GM12891 (cell line): Measurements from ENCODE around the gene RAB41.
A peak's percentile ranks its signal among the peaks of the same experiment; 100 is the strongest.

Experiments used
- PAX5 ChIP-seq: IDR thresholded peaks from 2 replicates; pipeline ENCODE4 v1.6.1; 2011; ENCODE audit warnings: low read length, moderate library complexity, mild to moderate bottlenecking; ENCODE audit not compliant: insufficient read depth, severe bottlenecking
- POLR2A ChIP-seq: IDR thresholded peaks from 2 replicates; pipeline ENCODE4 v1.6.1; 2011; ENCODE audit warnings: low read depth, low read length, control low read depth
- POLR2AphosphoS5 ChIP-seq: IDR thresholded peaks from 2 replicates; pipeline ENCODE4 v1.6.1; 2011; ENCODE audit warnings: low read depth, low read length, control low read depth
- POU2F2 ChIP-seq: IDR thresholded peaks from 2 replicates; pipeline ENCODE4 v1.6.1; 2011; ENCODE audit warnings: low read depth, mild to moderate bottlenecking, control low read depth, low read length, moderate library complexity
- SPI1 ChIP-seq: IDR thresholded peaks from 2 replicates; pipeline ENCODE4 v1.6.1; 2011; ENCODE audit warnings: low read depth, low read length, control low read depth
- TAF1 ChIP-seq: IDR thresholded peaks from 2 replicates; pipeline ENCODE4 v1.6.1; 2011; ENCODE audit warnings: low read depth, low read length, control low read depth

DNA sequence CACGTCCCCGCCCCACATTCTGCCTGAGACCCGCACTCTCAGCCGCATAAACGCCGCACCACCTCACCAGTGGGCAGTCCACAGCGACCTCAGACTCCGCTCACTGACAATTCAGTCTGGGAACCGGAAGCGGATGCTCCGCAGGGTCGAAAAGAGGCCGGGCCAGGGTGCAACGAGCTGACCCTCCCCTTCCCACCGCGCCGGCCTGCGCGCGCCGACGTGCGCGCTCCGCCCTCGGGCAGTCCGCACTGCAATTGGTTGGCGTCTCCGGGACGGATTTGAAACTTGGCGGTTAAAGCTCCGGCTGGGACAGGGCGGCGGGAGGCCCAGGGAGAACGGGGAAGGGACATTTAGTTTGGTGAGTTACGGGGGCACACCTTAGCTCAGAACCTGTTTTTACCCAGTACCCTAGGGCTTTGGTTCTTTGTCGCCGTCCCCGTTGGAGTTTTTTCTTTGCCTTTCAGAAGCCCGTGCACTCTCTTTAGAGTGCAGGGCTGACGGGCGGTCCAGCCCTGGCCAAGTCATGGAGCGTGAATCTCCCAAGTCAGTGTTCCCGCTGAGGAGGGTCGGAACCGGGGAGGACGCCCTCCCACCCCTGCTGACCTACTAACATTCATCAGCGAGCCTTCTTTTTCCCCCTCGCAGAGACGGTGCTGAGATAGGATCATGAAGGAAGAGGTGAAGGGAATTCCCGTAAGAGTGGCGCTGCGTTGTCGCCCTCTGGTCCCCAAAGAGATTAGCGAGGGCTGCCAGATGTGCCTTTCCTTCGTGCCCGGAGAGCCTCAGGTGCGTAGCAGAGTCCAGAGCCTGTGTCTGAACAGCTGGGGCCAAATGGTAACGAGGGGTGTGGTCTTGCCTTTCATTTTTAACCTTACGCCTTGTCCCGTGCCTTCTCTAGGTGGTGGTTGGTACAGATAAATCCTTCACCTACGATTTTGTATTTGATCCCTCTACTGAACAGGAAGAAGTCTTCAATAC lies 8.1 kb downstream of the RAB41 start, which contains the start of the genes KIF4A and PDZD11:
- peak; percentile 78 for TF ChIP-seq POLR2A
- TF ChIP-seq POLR2AphosphoS5 = 0 out of 2 replicates have a peak, but pooled peaks have one; percentile 67
- no peak for TF ChIP-seq TAF1
- TF ChIP-seq POU2F2 = no peak
- TF ChIP-seq SPI1 = no peak
- TF ChIP-seq PAX5 = no peak
